Measurements from ENCODE around the gene LTBR. TPM values are rescaled to one million over a fixed set of nuclear protein-coding genes. Genes with fewer than 3 reads are reported as not detected.

LTBR gene
- total RNA-seq, 1 experiment from 2014 or later, result 194 TPM

- Mint-ChIP-seq H3K4me3 (ENCODE audit: unreplicated experiment) (no peak overlapping the region), H3K4me1 (ENCODE audit: low read depth, unreplicated experiment) (peaks cover 52% of the 10 kb centered on the region), H3K27me3 (ENCODE audit: insufficient read depth, unreplicated experiment) (no peaks in the 10 kb centered on the region), H3K36me3 (ENCODE audit: insufficient read depth, unreplicated experiment) (peaks cover 21% of the 10 kb centered on the region), H3K9me3 (ENCODE audit: unreplicated experiment) (no peaks in the 10 kb centered on the region), H3K27ac (ENCODE audit: unreplicated experiment) (peak overlapping the region; percentile 89)
- Histone ChIP-seq H3K4me3 (ENCODE audit: low read depth, low read length) (no peak overlapping the region), H3K9me3 (no peaks in the 10 kb centered on the region), H3K27me3 (replicated peaks; ENCODE audit: control insufficient read depth, insufficient read depth, low read length) (no peaks in the 10 kb centered on the region), H3K4me1 (peaks cover 42% of the 10 kb centered on the region), H3K36me3 (ENCODE audit: control insufficient read depth, insufficient read depth, low read length) (no peaks in the 10 kb centered on the region)
- intact Hi-C loops (cut with micrococcal nuclease; ENCODE audit: unreplicated experiment), result no loop called here
- TF ChIP-seq CTCF (IDR thresholded peaks at IDR 0.05; ENCODE audit: insufficient read depth in 1 of 2, low read depth in 1 of 2, low read length in 1 of 2, severe bottlenecking in 1 of 2, unreplicated experiment in 1 of 2), result no peak
- no peak for DNase-seq
- ChIA-PET CTCF (interaction anchor here (0.5 to 2.5 kb wide), 3 partner anchors 25 to 33 kb away, joined by 3 to 32 read pairs (median 6); partner anchors contain the start of gene TNFRSF1A), POLR2A (no interaction called here)
- no TSS peak for BruUV-seq (replicated peaks)
These were observed 14.9 kb upstream of the LTBR start for GRCh38 chr12:6368906-6369525.

GRCh38 chr12:6369916-6370575, 13.9 kb upstream of the LTBR start:
- no peak overlapping the region for H3K4me3 Mint-ChIP-seq (ENCODE audit: unreplicated experiment)
- H3K9me3 ChIP-seq, result no peaks in the 10 kb centered on the region
- H3K4me3 ChIP-seq (ENCODE audit: low read depth, low read length), result no peak overlapping the region
- intact Hi-C loops (cut with micrococcal nuclease; ENCODE audit: unreplicated experiment), result loop anchor here (2.0 to 10.0 kb wide), 2 partner anchors 33 to 295 kb away; no protein-coding TSS in a partner anchor
- peaks cover 17% of the 10 kb centered on the region for H3K36me3 Mint-ChIP-seq (ENCODE audit: insufficient read depth, unreplicated experiment)
- ChIA-PET CTCF (interaction anchor here (2.2 to 2.8 kb wide), 5 partner anchors 14 to 47 kb away, joined by 6 to 32 read pairs (median 16); partner anchors contain the start of gene TNFRSF1A), POLR2A (interaction anchor here (0.9 to 2.7 kb wide), 2 partner anchors 34 to 57 kb away, joined by 3 to 27 read pairs; no protein-coding TSS in a partner anchor)
- no TSS peak for BruUV-seq (replicated peaks)
- no peaks in the 10 kb centered on the region for H3K9me3 Mint-ChIP-seq (ENCODE audit: unreplicated experiment)
- H3K27me3 ChIP-seq (replicated peaks; ENCODE audit: control insufficient read depth, insufficient read depth, low read length), result no peaks in the 10 kb centered on the region
- DNase-seq, result no peak
- peak overlapping the region; percentile 89 for H3K27ac Mint-ChIP-seq (ENCODE audit: unreplicated experiment)
- H3K4me1 Mint-ChIP-seq (ENCODE audit: low read depth, unreplicated experiment), result peaks cover 57% of the 10 kb centered on the region
- H3K27me3 Mint-ChIP-seq (ENCODE audit: insufficient read depth, unreplicated experiment), result no peaks in the 10 kb centered on the region
- H3K36me3 ChIP-seq (ENCODE audit: control insufficient read depth, insufficient read depth, low read length), result no peaks in the 10 kb centered on the region
- H3K4me1 ChIP-seq, result peaks cover 49% of the 10 kb centered on the region
- no peak for TF ChIP-seq CTCF (IDR thresholded peaks at IDR 0.05; ENCODE audit: insufficient read depth in 1 of 2, low read depth in 1 of 2, low read length in 1 of 2, severe bottlenecking in 1 of 2, unreplicated experiment in 1 of 2)

- CTCF ChIA-PET, result interaction anchor here (0.5 to 2.8 kb wide), 17 partner anchors 10 to 319 kb away, joined by 3 to 32 read pairs (median 5); partner anchors contain the start of genes LTBR, PLEKHG6, TNFRSF1A and ZNF384
- TF ChIP-seq CTCF (IDR thresholded peaks at IDR 0.05; ENCODE audit: insufficient read depth in 1 of 2, low read depth in 1 of 2, low read length in 1 of 2, severe bottlenecking in 1 of 2, unreplicated experiment in 1 of 2), result no peak
- no peak for DNase-seq
- Mint-ChIP-seq H3K36me3 (ENCODE audit: insufficient read depth, unreplicated experiment) (peaks cover 20% of the 10 kb centered on the region), H3K9me3 (ENCODE audit: unreplicated experiment) (no peaks in the 10 kb centered on the region), H3K27ac (ENCODE audit: unreplicated experiment) (peak overlapping the region; percentile 89), H3K4me3 (ENCODE audit: unreplicated experiment) (peak overlapping the region; percentile 66), H3K27me3 (ENCODE audit: insufficient read depth, unreplicated experiment) (no peaks in the 10 kb centered on the region), H3K4me1 (ENCODE audit: low read depth, unreplicated experiment) (peaks cover 62% of the 10 kb centered on the region)
- no peaks in the 10 kb centered on the region for H3K9me3 ChIP-seq
- H3K36me3 ChIP-seq (ENCODE audit: control insufficient read depth, insufficient read depth, low read length), result no peaks in the 10 kb centered on the region
- POLR2A ChIA-PET, result interaction anchor here (0.5 to 2.7 kb wide), 13 partner anchors 12 to 163 kb away, joined by 3 to 27 read pairs (median 4); partner anchors contain the start of genes LTBR and TNFRSF1A
- H3K27me3 ChIP-seq (replicated peaks; ENCODE audit: control insufficient read depth, insufficient read depth, low read length), result no peaks in the 10 kb centered on the region
- H3K4me3 ChIP-seq (ENCODE audit: low read depth, low read length), result no peak overlapping the region
- intact Hi-C loops (cut with micrococcal nuclease; ENCODE audit: unreplicated experiment), result loop anchor here (2.0 to 10.0 kb wide), 2 partner anchors 34 to 296 kb away; no protein-coding TSS in a partner anchor
- no TSS peak for BruUV-seq (replicated peaks)
- H3K4me1 ChIP-seq, result peaks cover 54% of the 10 kb centered on the region
These were observed 13.4 kb upstream of the LTBR start for GRCh38 chr12:6370576-6370935.

All from Caco-2 (cell line).